NCI-H1048 (cell line): ENCODE measurements around the gene TRAF4.

ENCODE experiments used
- DNase-seq: peaks from one replicate; lab custom pipeline; 2025; lab: John Stamatoyannopoulos, UW

Gene TRAF4

GRCh38 chr17:28743243-28744103 lies at the start of gene TRAF4:
TSS of gene TRAF4 (plus strand) at chr17:28744011. CDS start at chr17:28744113, 102 bp downstream.
- peak; percentile 54 for DNase-seq

- no peak for DNase-seq
Measured at GRCh38 chr17:28698253-28698941, 45.4 kb upstream of the TRAF4 start.

GRCh38 chr17:28700278-28700677 lies 43.5 kb upstream of the TRAF4 start:
- no peak for DNase-seq

- no peak for DNase-seq
Measured at GRCh38 chr17:28700830-28701492, 42.9 kb upstream of the TRAF4 start.

- DNase-seq = no peak
Measured at GRCh38 chr17:28702026-28702751, 41.6 kb upstream of the TRAF4 start.

GRCh38 chr17:28702752-28703150 lies 41.1 kb upstream of the TRAF4 start:
- DNase-seq = no peak

GRCh38 chr17:28703552-28704218 lies 40.1 kb upstream of the TRAF4 start:
- DNase-seq = no peak

- DNase-seq = no peak
Measured at GRCh38 chr17:28704219-28704858, 39.5 kb upstream of the TRAF4 start.

- no peak for DNase-seq
Measured at GRCh38 chr17:28705074-28705659, 38.6 kb upstream of the TRAF4 start.

GRCh38 chr17:28705728-28706334 lies 38.0 kb upstream of the TRAF4 start:
- DNase-seq = no peak

- no peak for DNase-seq
Measured at GRCh38 chr17:28706471-28707338, 37.1 kb upstream of the TRAF4 start.

- DNase-seq = no peak
Measured at GRCh38 chr17:28707339-28707720, 36.5 kb upstream of the TRAF4 start.

- DNase-seq = peak; percentile 79
Measured at GRCh38 chr17:28710861-28711722, 32.7 kb upstream of the TRAF4 start.

- DNase-seq = no peak
Measured at GRCh38 chr17:28711723-28712031, 32.1 kb upstream of the TRAF4 start, which contains the start of gene PROCA1. TSS of gene PROCA1 (minus strand) at chr17:28711888. CDS start at chr17:28711660, 228 bp downstream.

- no peak for DNase-seq
Measured at GRCh38 chr17:28712032-28712704, 31.6 kb upstream of the TRAF4 start.

GRCh38 chr17:28712705-28713415 lies 31.0 kb upstream of the TRAF4 start:
- DNase-seq = no peak

GRCh38 chr17:28714281-28714680 lies 29.5 kb upstream of the TRAF4 start:
- DNase-seq = no peak
